Loucy (cell line): ENCODE data around the gene CREBBP.
"Not testable (repeated sequence)": the region's sequence is repeated elsewhere in the genome, so short reads cannot be mapped to it uniquely, and the experiment has no call there.

Source experiments
- H2AFZ ChIP-seq: fragments of 200-600 bp; sonication (generic); 2 replicates; pipeline ENCODE4 v1.6.0; 2016; ENCODE audit warnings: antibody characterized with exemption, mild to moderate bottlenecking, low read length, moderate library complexity
- H3F3A ChIP-seq: fragments of 200-600 bp; 2 replicates; pipeline ENCODE4 v1.6.0; 2016; ENCODE audit warnings: antibody characterized with exemption, low read depth, mild to moderate bottlenecking
- H3K27me3 ChIP-seq: fragments of 200-600 bp; sonication (generic); 2 replicates; pipeline ENCODE4 v1.6.1; 2014; ENCODE audit warnings: low read length, mild to moderate bottlenecking; ENCODE audit not compliant: insufficient read depth, poor library complexity, severe bottlenecking
- H3K36me3 ChIP-seq: fragments of 200-600 bp; sonication (generic); 2 replicates; pipeline ENCODE4 v1.6.1; 2016; ENCODE audit warnings: low read length; ENCODE audit not compliant: insufficient read depth
- H3K4me1 ChIP-seq: fragments of 200-600 bp; sonication (generic); 2 replicates; pipeline ENCODE4 v1.5.1; 2014; ENCODE audit warnings: low read length, mild to moderate bottlenecking; ENCODE audit not compliant: insufficient read depth, poor library complexity, severe bottlenecking
- H3K4me2 ChIP-seq: fragments of 200-600 bp; sonication (generic); 2 replicates; pipeline ENCODE4 v1.6.0; 2014; ENCODE audit warnings: antibody characterized with exemption, low read length, low read depth, mild to moderate bottlenecking; ENCODE audit not compliant: poor library complexity, severe bottlenecking
- H3K4me3 ChIP-seq: fragments of 200-600 bp; sonication (generic); 2 replicates; pipeline ENCODE4 v1.5.1; 2014; ENCODE audit warnings: low read length, mild to moderate bottlenecking, mixed read lengths; ENCODE audit not compliant: poor library complexity, severe bottlenecking
- H3K79me2 ChIP-seq: fragments of 200-600 bp; sonication (generic); 2 replicates; pipeline ENCODE4 v1.6.1; 2014; ENCODE audit warnings: low read length; ENCODE audit not compliant: insufficient read depth
- H3K9ac ChIP-seq: fragments of 200-600 bp; sonication (generic); 2 replicates; pipeline ENCODE4 v1.6.0; 2014; ENCODE audit warnings: mild to moderate bottlenecking, low read depth, low read length, moderate library complexity; ENCODE audit not compliant: poor library complexity, severe bottlenecking
- H3K9me2 ChIP-seq: fragments of 200-600 bp; sonication (generic); replicated peaks from 2 replicates; pipeline ENCODE4 v1.6.1; 2016; ENCODE audit warnings: low read depth, low read length, mixed read lengths
- H3K9me3 ChIP-seq: fragments of 200-600 bp; sonication (generic); 2 replicates; pipeline ENCODE4 v1.6.1; 2014; ENCODE audit warnings: mild to moderate bottlenecking, antibody characterized with exemption, low read length, low read depth; ENCODE audit not compliant: insufficient read depth
- H4K20me1 ChIP-seq: fragments of 200-600 bp; sonication (generic); 2 replicates; pipeline ENCODE4 v1.6.0; 2014; ENCODE audit warnings: antibody characterized with exemption, low read length, mild to moderate bottlenecking; ENCODE audit not compliant: insufficient read depth, poor library complexity, severe bottlenecking
- CTCF ChIP-seq: fragments of 200-600 bp; sonication (generic); conservative IDR thresholded peaks from 2 replicates; pipeline ENCODE4 v1.5.1; 2014; ENCODE audit warnings: mild to moderate bottlenecking, antibody characterized with exemption, low read length
- EZH2phosphoT487 ChIP-seq: fragments of 200-600 bp; IDR thresholded peaks from 2 replicates; pipeline ENCODE4 v1.6.1; 2018; ENCODE audit warnings: antibody characterized with exemption, mild to moderate bottlenecking, moderate library complexity, borderline replicate concordance

CREBBP gene

DNA sequence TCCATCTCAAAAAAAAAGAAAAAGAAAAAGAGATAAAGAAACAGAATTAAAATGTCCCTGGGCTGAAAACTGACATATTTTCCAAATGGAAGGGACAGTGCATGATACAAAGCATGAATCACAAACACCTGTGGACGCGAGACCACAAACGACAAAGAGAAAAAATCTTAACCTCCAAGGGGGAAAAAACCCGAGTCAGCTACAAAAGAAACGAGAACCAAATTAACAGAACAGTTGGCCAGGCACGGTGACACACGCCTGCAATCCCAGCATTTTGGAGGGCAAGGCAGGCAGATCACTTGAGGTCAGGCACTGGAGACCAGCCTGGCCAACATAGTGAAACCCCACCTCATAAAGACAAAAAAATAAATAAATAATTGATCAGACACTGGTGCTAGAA is 165.1 kb downstream of the CREBBP start:
- peaks cover 3% of the 10 kb centered on the region for H3K4me1 ChIP-seq
- H3K9me3 ChIP-seq = no peaks in the 10 kb centered on the region
- H3K4me3 ChIP-seq = no peak overlapping the region
- no peak overlapping the region for H2AFZ ChIP-seq
- H3K9ac ChIP-seq = no peak overlapping the region
- no peak overlapping the region for H3K4me2 ChIP-seq
- H3K36me3 ChIP-seq = no peaks in the 10 kb centered on the region
- peaks cover 12% of the 10 kb centered on the region for H3K79me2 ChIP-seq
- H4K20me1 ChIP-seq = no peaks in the 10 kb centered on the region
- TF ChIP-seq CTCF (no peak), EZH2phosphoT487 (no peak)
- no peaks in the 10 kb centered on the region for H3K9me2 ChIP-seq
- no peaks in the 10 kb centered on the region for H3K27me3 ChIP-seq
- no peaks in the 10 kb centered on the region for H3F3A ChIP-seq

DNA sequence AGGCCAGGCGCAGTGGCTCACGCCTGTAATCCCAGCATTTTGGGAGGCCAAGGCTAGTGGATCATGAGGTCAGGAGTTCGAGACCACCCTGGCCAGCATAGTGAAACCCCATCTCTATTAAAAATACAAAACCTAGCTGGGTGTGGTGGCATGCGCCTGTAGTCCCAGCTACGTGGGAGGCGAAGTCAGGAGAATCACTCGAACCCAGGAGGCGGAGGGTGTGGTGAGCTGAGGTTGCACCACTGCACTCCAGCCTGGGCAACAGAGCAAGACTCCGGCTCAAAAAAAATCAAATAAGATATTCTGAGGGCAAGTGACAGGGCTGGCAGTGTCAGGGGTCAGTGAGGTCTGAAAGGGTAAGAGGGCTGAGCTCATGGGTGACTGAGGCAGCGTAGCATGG is 166.1 kb downstream of the CREBBP start:
- H3K4me1 ChIP-seq, H2AFZ ChIP-seq, H3K36me3 ChIP-seq, H3K9me2 ChIP-seq, H3K9me3 ChIP-seq, H3K4me3 ChIP-seq, H3K27me3 ChIP-seq, H3K4me2 ChIP-seq, H3F3A ChIP-seq, H4K20me1 ChIP-seq, H3K9ac ChIP-seq: not testable (repeated sequence)
- peaks cover 12% of the 10 kb centered on the region for H3K79me2 ChIP-seq

DNA sequence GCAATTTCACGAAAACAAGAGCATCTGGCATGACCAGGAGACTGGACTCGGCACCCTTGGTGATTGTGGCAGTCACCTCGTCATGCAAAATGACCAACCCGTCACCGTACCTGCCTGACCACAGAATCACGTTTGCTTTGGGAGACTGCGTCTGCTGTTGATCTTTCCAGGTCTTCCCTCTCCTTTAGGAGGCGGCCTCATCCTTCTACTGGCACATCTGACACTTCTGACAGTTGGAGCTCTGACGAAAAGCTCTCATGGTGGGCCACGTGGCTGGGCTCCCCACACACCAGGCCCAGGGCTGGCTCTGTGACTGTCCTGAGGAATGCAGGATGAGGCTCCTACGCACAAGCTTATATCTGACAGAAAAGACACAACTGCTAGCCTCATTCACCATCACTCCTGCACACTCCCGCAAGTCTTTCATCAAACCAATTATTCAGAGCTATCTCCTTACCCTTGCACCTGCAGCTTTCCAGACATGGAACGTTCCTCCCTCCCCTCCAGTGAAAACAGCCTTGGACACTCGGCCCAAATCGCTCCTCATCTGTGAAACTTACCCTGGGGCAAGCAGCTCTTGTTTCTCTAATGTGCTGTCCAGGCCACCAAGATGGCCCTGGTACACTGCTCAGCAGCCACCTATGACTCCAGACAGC is 166.8 kb downstream of the CREBBP start:
- Histone ChIP-seq H3K79me2 (peaks cover 12% of the 10 kb centered on the region), H3K4me3 (no peak overlapping the region), H4K20me1 (no peaks in the 10 kb centered on the region), H3K9me3 (no peaks in the 10 kb centered on the region), H3K36me3 (no peaks in the 10 kb centered on the region), H2AFZ (no peak overlapping the region), H3K9ac (no peak overlapping the region), H3K27me3 (no peaks in the 10 kb centered on the region), H3K4me2 (no peak overlapping the region), H3K9me2 (no peaks in the 10 kb centered on the region), H3K4me1 (peaks cover 3% of the 10 kb centered on the region), H3F3A (no peaks in the 10 kb centered on the region)
- TF ChIP-seq EZH2phosphoT487 (no peak), CTCF (no peak)

- H4K20me1 ChIP-seq = no peaks in the 10 kb centered on the region
- no peak overlapping the region for H3K4me2 ChIP-seq
- H3K9me2 ChIP-seq = no peaks in the 10 kb centered on the region
- H3K4me3 ChIP-seq = no peak overlapping the region
- TF ChIP-seq EZH2phosphoT487 = no peak
- TF ChIP-seq CTCF = no peak
- H3K79me2 ChIP-seq = peaks cover 12% of the 10 kb centered on the region
- no peak overlapping the region for H3K9ac ChIP-seq
- H2AFZ ChIP-seq = no peak overlapping the region
- no peaks in the 10 kb centered on the region for H3K9me3 ChIP-seq
- H3K4me1 ChIP-seq = peaks cover 3% of the 10 kb centered on the region
- H3K36me3 ChIP-seq = no peaks in the 10 kb centered on the region
- no peaks in the 10 kb centered on the region for H3F3A ChIP-seq
- H3K27me3 ChIP-seq = no peaks in the 10 kb centered on the region
These were observed 167.6 kb downstream of the CREBBP start for GRCh38 chr16:3712861-3713372.
